Epidermal melanocyte (primary cell): Measurements from ENCODE around the gene KIT.

Source experiments
- DNase-seq: peaks from one replicate; pipeline ENCODE4 v3.0.0; 2011; ENCODE audit warnings: low spot score; ENCODE audit not compliant: insufficient read length

Gene KIT

DNA sequence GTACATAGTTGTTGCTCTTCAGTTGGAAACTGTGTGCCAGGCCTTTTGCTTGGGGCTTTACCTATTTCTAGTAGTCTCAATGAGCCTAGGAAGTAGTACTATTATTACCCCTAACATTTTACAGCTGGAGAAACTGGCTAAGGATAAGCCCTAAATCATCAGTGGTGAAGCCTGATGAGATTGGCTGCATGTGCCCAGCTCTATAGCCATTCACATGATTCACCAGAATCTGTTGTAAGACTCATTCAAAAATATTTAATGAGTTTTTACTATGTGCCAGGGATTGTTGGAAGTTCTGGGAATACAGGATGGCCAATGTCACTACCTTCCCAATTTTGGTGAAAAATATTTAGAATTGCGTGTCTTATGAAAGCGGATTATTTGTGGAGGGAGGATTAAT lies 2.8 kb downstream of the KIT start:
- DNase-seq: no peak

DNA sequence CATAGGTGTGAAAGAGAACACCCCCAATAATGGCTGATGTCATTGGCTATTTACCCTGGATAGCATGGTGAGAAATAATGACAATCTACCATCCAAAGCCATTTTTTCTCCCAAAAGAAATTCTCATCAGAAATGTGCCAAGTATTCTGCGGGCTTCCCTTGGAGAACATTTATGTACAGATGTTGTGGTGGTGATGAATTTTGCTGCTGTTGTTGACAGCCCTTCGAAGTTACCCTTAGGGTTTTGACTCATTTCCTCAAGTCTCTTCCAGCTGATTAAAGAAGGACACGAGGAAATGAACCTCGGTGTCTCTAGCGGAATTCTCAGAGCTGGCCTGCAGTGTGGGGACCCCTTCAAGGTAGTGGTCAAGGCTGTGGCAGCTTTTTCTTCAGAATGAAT lies 3.4 kb downstream of the KIT start:
- no peak for DNase-seq

- no peak for DNase-seq
Measured at GRCh38 chr4:54661686-54662085, 3.9 kb downstream of the KIT start.

DNA sequence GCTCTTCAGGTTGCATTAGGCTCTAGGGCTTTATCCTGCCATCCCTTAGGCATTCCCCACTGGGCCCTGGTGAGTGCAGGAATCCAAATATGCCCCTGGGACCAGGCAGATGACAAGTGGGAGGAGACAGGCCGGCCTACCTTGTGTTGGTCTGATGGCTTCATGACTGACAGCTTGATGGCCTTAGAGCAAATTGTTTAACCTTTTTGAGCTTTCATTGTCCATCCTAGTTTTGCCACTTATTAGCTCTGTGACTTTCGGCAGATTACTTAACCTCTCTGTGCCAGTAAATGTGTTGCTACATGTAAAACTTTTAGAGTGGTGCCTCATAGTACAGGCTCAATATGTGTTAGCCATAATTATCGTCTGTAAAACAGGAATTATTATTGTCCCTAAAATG lies 4.4 kb downstream of the KIT start:
- no peak for DNase-seq

- DNase-seq: no peak
Measured at GRCh38 chr4:54662901-54663585, 5.3 kb downstream of the KIT start.

- no peak for DNase-seq
Measured at GRCh38 chr4:54664400-54664799, 6.6 kb downstream of the KIT start.

GRCh38 chr4:54668014-54668611 lies 10.4 kb downstream of the KIT start:
- DNase-seq: no peak

DNA sequence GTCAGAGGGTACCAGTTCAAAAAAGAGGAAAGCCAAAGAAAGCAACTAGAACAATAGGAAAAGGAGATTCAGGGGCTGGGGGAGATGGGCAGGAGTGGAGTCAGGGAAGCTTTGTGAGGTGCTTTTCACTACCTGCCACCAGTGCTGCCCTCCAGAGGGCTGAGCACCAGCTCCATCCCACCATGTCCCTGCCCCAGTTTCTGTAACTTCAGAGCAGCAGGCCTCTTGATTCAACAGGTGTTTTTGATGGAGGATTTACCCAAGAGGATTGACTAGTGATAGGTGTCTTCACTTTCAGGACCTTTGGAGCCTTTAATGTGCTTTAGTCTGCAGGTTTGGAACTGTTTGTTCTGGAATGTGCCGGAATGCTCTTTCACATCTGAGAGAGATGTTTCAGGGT lies 12.1 kb downstream of the KIT start:
- DNase-seq: no peak

GRCh38 chr4:54675721-54676461 lies 18.1 kb downstream of the KIT start:
- DNase-seq: no peak

- DNase-seq: no peak
Measured at GRCh38 chr4:54676658-54677057, 18.9 kb downstream of the KIT start.

- no peak for DNase-seq
Measured at GRCh38 chr4:54677416-54677815, 19.7 kb downstream of the KIT start.

DNA sequence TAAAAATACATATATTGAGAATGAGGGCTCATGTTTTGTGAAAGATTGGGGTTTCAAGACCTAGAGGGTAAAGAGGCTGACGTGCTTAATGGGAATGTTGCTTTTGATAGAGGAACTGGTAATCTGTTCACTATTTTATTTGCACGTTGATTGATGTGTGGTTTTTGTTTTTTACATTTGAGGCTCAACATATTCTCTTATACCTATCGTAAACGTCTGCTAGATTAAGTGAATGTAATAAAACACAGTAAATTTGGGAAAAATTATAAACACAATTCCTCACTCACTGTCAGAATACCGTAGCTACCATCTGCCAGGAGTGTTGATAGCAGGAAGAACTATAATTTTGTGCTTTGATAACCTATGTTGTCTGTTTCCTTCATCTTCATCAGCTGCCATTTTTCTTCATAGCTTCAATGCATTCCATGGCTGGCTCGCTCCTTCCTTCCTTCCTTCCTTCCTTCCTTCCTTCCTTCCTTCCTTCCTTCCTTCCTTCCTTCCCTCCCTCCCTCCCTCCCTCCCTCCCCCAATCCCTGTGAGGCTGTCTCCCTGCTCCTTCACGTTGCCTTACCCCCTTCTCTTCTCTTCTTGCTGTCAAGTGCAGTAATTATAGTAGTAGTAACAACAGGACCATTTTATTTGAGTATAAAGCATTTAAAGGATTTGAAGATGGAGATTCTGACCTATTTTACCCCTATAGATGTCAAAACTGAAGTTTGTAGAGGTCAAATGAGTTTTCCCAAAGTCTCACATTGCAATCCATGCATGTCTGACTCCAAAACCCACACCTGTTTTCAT lies 20.3 kb downstream of the KIT start:
- DNase-seq: no peak

GRCh38 chr4:54678826-54679225 lies 21.1 kb downstream of the KIT start:
- no peak for DNase-seq

- no peak for DNase-seq
Measured at GRCh38 chr4:54679813-54680212, 22.1 kb downstream of the KIT start.

GRCh38 chr4:54683616-54684346 lies 26.0 kb downstream of the KIT start:
- no peak for DNase-seq

GRCh38 chr4:54685810-54686209 lies 28.1 kb downstream of the KIT start:
- DNase-seq: no peak

GRCh38 chr4:54687887-54688841 lies 30.4 kb downstream of the KIT start:
- DNase-seq: no peak

DNA sequence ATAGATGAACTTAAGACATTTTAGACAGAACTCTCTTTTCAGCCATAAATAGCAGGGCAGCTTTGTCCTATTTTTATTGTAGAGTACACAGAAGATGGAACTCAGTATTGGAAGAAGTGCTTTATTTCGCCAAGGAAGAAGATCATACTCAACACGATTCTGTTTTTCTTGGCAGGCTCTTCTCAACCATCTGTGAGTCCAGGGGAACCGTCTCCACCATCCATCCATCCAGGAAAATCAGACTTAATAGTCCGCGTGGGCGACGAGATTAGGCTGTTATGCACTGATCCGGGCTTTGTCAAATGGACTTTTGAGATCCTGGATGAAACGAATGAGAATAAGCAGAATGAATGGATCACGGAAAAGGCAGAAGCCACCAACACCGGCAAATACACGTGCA lies 37.6 kb downstream of the KIT start:
- no peak for DNase-seq

DNA sequence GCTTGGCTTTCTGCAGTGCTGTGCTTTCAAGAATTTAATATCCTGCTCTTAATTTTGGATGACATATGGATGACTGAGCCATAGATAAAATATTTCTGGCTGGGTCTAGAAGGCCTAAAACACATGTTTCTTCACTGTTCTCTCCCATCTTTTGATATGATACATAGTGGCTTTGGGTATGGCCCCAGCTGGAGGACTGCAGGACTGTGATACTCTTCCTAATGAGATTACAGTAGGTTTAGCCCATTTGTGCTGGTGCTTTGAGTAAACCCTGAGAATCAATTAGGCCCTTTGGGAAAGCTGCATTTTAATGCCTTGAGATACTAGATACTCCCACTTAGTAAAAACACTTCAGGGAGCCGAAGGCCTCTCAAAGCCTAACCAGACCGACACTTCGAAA lies 38.0 kb downstream of the KIT start:
- no peak for DNase-seq

DNA sequence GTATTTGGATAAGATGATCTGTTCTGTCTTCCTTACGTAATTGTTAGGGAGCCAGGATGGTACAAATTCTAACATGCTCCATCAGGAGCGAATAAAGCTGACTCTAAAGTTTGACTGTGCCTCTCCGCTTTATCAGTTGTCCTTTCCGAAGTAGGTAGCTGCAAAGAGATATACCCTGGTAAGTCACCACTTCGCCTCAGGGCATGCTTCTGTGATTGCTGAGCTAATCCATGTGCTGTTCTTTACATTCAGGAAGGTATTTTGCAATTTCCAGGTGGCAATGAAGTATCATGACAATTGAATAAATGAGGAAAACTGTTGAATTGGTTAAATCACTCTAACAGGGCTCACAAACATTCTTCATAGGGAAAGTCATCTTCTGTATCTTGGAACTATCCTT lies 38.9 kb downstream of the KIT start:
- DNase-seq: no peak
